ENCODE results near the gene BOLL.

Gene BOLL

GRCh38 chr2:197804758-197805714 is 19.9 kb upstream of the BOLL start:
- ChIA-PET CTCF (interaction anchor here (0.9 to 1.8 kb wide), 6 partner anchors 12 to 491 kb away, joined by 3 to 8 read pairs (median 5); no protein-coding TSS in a partner anchor), POLR2A (no interaction called here)
- WGBS (ENCODE audit: insufficient coverage) = under 1% methylated on average over 66 of the region's 92 CpGs
- H3K27me3 ChIP-seq (replicated peaks in 2 of 5; ENCODE audit: control insufficient read depth in 4 of 5, insufficient read depth in 5 of 5, low read length in 4 of 5) = peaks cover 5 to 15% (median 11%) of the 10 kb centered on the region in 5 experiments
- H3K4me3 ChIP-seq (ENCODE audit: control insufficient read depth in 1 of 7, extremely low read depth in 1 of 7, insufficient read depth in 4 of 7, low read depth in 2 of 7, low read length in 6 of 7) = peak overlapping the region; percentile 50 to 83 (median 65)
- no peak overlapping the region for H3K27ac ChIP-seq (ENCODE audit: insufficient read depth in 1 of 2, low read depth in 1 of 2, low read length in 2 of 2, poor library complexity in 1 of 2, severe bottlenecking in 2 of 2)
- peaks cover 16 to 27% (median 19%) of the 10 kb centered on the region in 4 experiments for H3K4me1 ChIP-seq (ENCODE audit: control extremely low read depth in 1 of 4, control insufficient read depth in 4 of 4, insufficient read depth in 4 of 4, low read length in 3 of 4)
- peaks cover 0 to 2% (median 0%) of the 10 kb centered on the region in 5 experiments for H3K9me3 ChIP-seq (ENCODE audit: control extremely low read depth in 1 of 5, control insufficient read depth in 4 of 5, insufficient read depth in 2 of 5, low read depth in 1 of 5, low read length in 4 of 5)
- H3K36me3 ChIP-seq (ENCODE audit: control insufficient read depth in 4 of 4, insufficient read depth in 4 of 4, low read length in 3 of 4) = no peaks in the 10 kb centered on the region
- peak; percentile 12 to 47 (median 17) for DNase-seq

GRCh38 chr2:197804049-197804757 is 19.1 kb upstream of the BOLL start, which contains the start of gene PLCL1:
TSS of gene PLCL1 (plus strand) at chr2:197804593.
- POLR2A ChIA-PET = no interaction called here
- WGBS (ENCODE audit: insufficient coverage) = 0% methylated on average over 35 of the region's 50 CpGs
- peak; percentile 85 to 91 (median 91) for DNase-seq

DNA sequence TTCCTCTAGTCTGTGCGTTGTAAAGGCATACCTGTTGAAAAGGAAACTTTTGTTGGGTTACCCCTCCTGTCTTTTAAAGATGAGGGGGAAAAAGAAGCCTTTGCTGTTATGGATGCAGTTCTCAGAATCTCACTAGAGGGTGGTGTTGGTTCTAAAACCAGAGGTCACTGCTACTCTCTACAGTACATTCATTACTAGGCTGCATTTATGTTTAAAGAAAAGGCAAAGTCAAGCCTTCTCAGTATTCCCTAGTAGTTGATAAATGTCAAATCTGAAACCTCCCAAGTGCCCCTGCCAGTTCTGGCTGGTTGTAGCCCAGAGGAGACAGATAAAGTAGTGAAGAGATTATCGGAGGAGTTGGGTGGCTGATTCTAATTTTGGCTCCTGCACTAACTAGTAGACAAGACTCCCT is 17.9 kb upstream of the BOLL start:
- peak; percentile 60 to 78 (median 74) for DNase-seq
- peak overlapping the region in 1 of 7 experiments; percentile 6 for H3K4me3 ChIP-seq (ENCODE audit: control insufficient read depth in 1 of 7, extremely low read depth in 1 of 7, insufficient read depth in 4 of 7, low read depth in 2 of 7, low read length in 6 of 7)
- H3K4me1 ChIP-seq (ENCODE audit: control extremely low read depth in 1 of 4, control insufficient read depth in 4 of 4, insufficient read depth in 4 of 4, low read length in 3 of 4) = peaks cover 16 to 27% (median 19%) of the 10 kb centered on the region in 4 experiments
- no peaks in the 10 kb centered on the region for H3K9me3 ChIP-seq (ENCODE audit: control extremely low read depth in 1 of 5, control insufficient read depth in 4 of 5, insufficient read depth in 2 of 5, low read depth in 1 of 5, low read length in 4 of 5)
- H3K36me3 ChIP-seq (ENCODE audit: control insufficient read depth in 4 of 4, insufficient read depth in 4 of 4, low read length in 3 of 4) = no peaks in the 10 kb centered on the region
- no peak overlapping the region for H3K27ac ChIP-seq (ENCODE audit: insufficient read depth in 1 of 2, low read depth in 1 of 2, low read length in 2 of 2, poor library complexity in 1 of 2, severe bottlenecking in 2 of 2)
- peaks cover 5 to 15% (median 11%) of the 10 kb centered on the region in 5 experiments for H3K27me3 ChIP-seq (replicated peaks in 2 of 5; ENCODE audit: control insufficient read depth in 4 of 5, insufficient read depth in 5 of 5, low read length in 4 of 5)
- ChIA-PET POLR2A (no interaction called here), CTCF (interaction anchor here (1.0 to 1.8 kb wide), 4 partner anchors 250 to 1706 kb away, joined by 3 to 8 read pairs (median 6); no protein-coding TSS in a partner anchor)
- WGBS (ENCODE audit: insufficient coverage) = no CpG with 5 or more reads among the region's 2 CpGs

More at GRCh38 chr2:197804049-197804757, 19.1 kb upstream of the BOLL start, which contains the start of gene PLCL1:
- H3K27ac ChIP-seq (ENCODE audit: insufficient read depth in 1 of 2, low read depth in 1 of 2, low read length in 2 of 2, poor library complexity in 1 of 2, severe bottlenecking in 2 of 2) = no peak within 1 kb of the TSS
- peaks cover 5 to 15% (median 11%) of the 10 kb centered on the region in 5 experiments for H3K27me3 ChIP-seq (replicated peaks in 2 of 5; ENCODE audit: control insufficient read depth in 4 of 5, insufficient read depth in 5 of 5, low read length in 4 of 5)
- CTCF ChIA-PET = interaction anchor here (1.0 to 1.8 kb wide), 5 partner anchors 13 to 1705 kb away, joined by 3 to 8 read pairs (median 6); no protein-coding TSS in a partner anchor
- peaks cover 0 to 1% (median 0%) of the 10 kb centered on the region in 5 experiments for H3K9me3 ChIP-seq (ENCODE audit: control extremely low read depth in 1 of 5, control insufficient read depth in 4 of 5, insufficient read depth in 2 of 5, low read depth in 1 of 5, low read length in 4 of 5)
- peak within 1 kb of the TSS; percentile 50 to 83 (median 65) for H3K4me3 ChIP-seq (ENCODE audit: control insufficient read depth in 1 of 7, extremely low read depth in 1 of 7, insufficient read depth in 4 of 7, low read depth in 2 of 7, low read length in 6 of 7)
- H3K36me3 ChIP-seq (ENCODE audit: control insufficient read depth in 4 of 4, insufficient read depth in 4 of 4, low read length in 3 of 4) = no peaks in the 10 kb centered on the region
- peaks cover 16 to 27% (median 19%) of the 10 kb centered on the region in 4 experiments for H3K4me1 ChIP-seq (ENCODE audit: control extremely low read depth in 1 of 4, control insufficient read depth in 4 of 4, insufficient read depth in 4 of 4, low read length in 3 of 4)

- no peak overlapping the region for H3K27ac ChIP-seq (ENCODE audit: insufficient read depth in 1 of 2, low read depth in 1 of 2, low read length in 2 of 2, poor library complexity in 1 of 2, severe bottlenecking in 2 of 2)
- peaks cover 12 to 23% (median 17%) of the 10 kb centered on the region in 4 experiments for H3K4me1 ChIP-seq (ENCODE audit: control extremely low read depth in 1 of 4, control insufficient read depth in 4 of 4, insufficient read depth in 4 of 4, low read length in 3 of 4)
- H3K36me3 ChIP-seq (ENCODE audit: control insufficient read depth in 4 of 4, insufficient read depth in 4 of 4, low read length in 3 of 4) = no peaks in the 10 kb centered on the region
- H3K4me3 ChIP-seq (ENCODE audit: control insufficient read depth in 1 of 7, extremely low read depth in 1 of 7, insufficient read depth in 4 of 7, low read depth in 2 of 7, low read length in 6 of 7) = no peak overlapping the region
- POLR2A ChIA-PET = no interaction called here
- H3K9me3 ChIP-seq (ENCODE audit: control extremely low read depth in 1 of 5, control insufficient read depth in 4 of 5, insufficient read depth in 2 of 5, low read depth in 1 of 5, low read length in 4 of 5) = no peaks in the 10 kb centered on the region
- peaks cover 5 to 13% (median 11%) of the 10 kb centered on the region in 5 experiments for H3K27me3 ChIP-seq (replicated peaks in 2 of 5; ENCODE audit: control insufficient read depth in 4 of 5, insufficient read depth in 5 of 5, low read length in 4 of 5)
- no peak for DNase-seq
- CTCF ChIA-PET = interaction anchor here (0.7 to 2.6 kb wide), 6 partner anchors 13 to 496 kb away, joined by 3 to 13 read pairs (median 8); no protein-coding TSS in a partner anchor
Observed at GRCh38 chr2:197801033-197801432, 15.9 kb upstream of the BOLL start.

GRCh38 chr2:197800091-197800490 is 15.0 kb upstream of the BOLL start:
- DNase-seq = no peak
- POLR2A ChIA-PET = interaction anchor here (0.6 kb wide), 1 partner anchor 307 kb away, joined by 3 read pairs; no protein-coding TSS in a partner anchor
- Histone ChIP-seq H3K9me3 (ENCODE audit: control extremely low read depth in 1 of 5, control insufficient read depth in 4 of 5, insufficient read depth in 2 of 5, low read depth in 1 of 5, low read length in 4 of 5) (no peaks in the 10 kb centered on the region), H3K4me1 (ENCODE audit: control extremely low read depth in 1 of 4, control insufficient read depth in 4 of 4, insufficient read depth in 4 of 4, low read length in 3 of 4) (peaks cover 8 to 13% (median 8%) of the 10 kb centered on the region in 4 experiments), H3K27me3 (replicated peaks in 2 of 5; ENCODE audit: control insufficient read depth in 4 of 5, insufficient read depth in 5 of 5, low read length in 4 of 5) (peaks cover 3 to 11% (median 5%) of the 10 kb centered on the region in 5 experiments), H3K4me3 (ENCODE audit: control insufficient read depth in 1 of 7, extremely low read depth in 1 of 7, insufficient read depth in 4 of 7, low read depth in 2 of 7, low read length in 6 of 7) (no peak overlapping the region), H3K36me3 (ENCODE audit: control insufficient read depth in 4 of 4, insufficient read depth in 4 of 4, low read length in 3 of 4) (no peaks in the 10 kb centered on the region), H3K27ac (ENCODE audit: insufficient read depth in 1 of 2, low read depth in 1 of 2, low read length in 2 of 2, poor library complexity in 1 of 2, severe bottlenecking in 2 of 2) (no peak overlapping the region)
- no CpG with 5 or more reads among the region's 2 CpGs for WGBS (ENCODE audit: insufficient coverage)
- CTCF ChIA-PET = interaction anchor here (1.0 to 2.6 kb wide), 6 partner anchors 14 to 497 kb away, joined by 3 to 12 read pairs (median 4); no protein-coding TSS in a partner anchor

DNA sequence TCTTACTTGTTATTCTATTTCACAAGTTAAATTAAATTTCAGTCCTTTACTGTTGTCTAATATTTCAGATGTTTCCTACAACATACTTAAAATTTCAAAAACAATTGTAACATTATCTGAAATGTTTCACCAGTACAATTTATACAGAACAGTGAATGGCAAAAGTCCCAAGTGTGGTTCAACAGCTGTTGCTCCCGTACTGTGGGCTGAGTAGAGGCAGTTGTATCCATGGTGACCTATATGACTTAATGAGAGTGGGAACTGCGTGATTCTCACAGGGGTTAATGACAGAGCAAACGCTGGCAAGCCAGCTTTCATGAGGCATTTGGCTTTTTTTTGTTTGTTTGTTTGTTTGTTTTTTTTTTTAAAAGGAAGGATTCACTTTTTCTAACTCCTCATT is 13.9 kb upstream of the BOLL start:
- ChIA-PET POLR2A (no interaction called here), CTCF (interaction anchor here (1.2 to 1.7 kb wide), 3 partner anchors 328 to 498 kb away, joined by 3 to 4 read pairs (median 4); no protein-coding TSS in a partner anchor)
- Histone ChIP-seq H3K9me3 (ENCODE audit: control extremely low read depth in 1 of 5, control insufficient read depth in 4 of 5, insufficient read depth in 2 of 5, low read depth in 1 of 5, low read length in 4 of 5) (no peaks in the 10 kb centered on the region), H3K4me1 (ENCODE audit: control extremely low read depth in 1 of 4, control insufficient read depth in 4 of 4, insufficient read depth in 4 of 4, low read length in 3 of 4) (peaks cover 3 to 8% (median 4%) of the 10 kb centered on the region in 4 experiments), H3K27me3 (replicated peaks in 2 of 5; ENCODE audit: control insufficient read depth in 4 of 5, insufficient read depth in 5 of 5, low read length in 4 of 5) (peaks cover 0 to 9% (median 5%) of the 10 kb centered on the region in 5 experiments), H3K4me3 (ENCODE audit: control insufficient read depth in 1 of 7, extremely low read depth in 1 of 7, insufficient read depth in 4 of 7, low read depth in 2 of 7, low read length in 6 of 7) (no peak overlapping the region), H3K27ac (ENCODE audit: insufficient read depth in 1 of 2, low read depth in 1 of 2, low read length in 2 of 2, poor library complexity in 1 of 2, severe bottlenecking in 2 of 2) (no peak overlapping the region), H3K36me3 (ENCODE audit: control insufficient read depth in 4 of 4, insufficient read depth in 4 of 4, low read length in 3 of 4) (no peaks in the 10 kb centered on the region)
- WGBS (ENCODE audit: insufficient coverage) = 100% methylated on average over 1 of the region's 3 CpGs
- no peak for DNase-seq
